ENCODE results near the gene HAAO. TPM values are rescaled to one million over a fixed set of nuclear protein-coding genes. Genes with fewer than 3 reads are reported as not detected.

Gene HAAO
- total RNA-seq, 2 experiments from 2014 or later: not detected

DNA sequence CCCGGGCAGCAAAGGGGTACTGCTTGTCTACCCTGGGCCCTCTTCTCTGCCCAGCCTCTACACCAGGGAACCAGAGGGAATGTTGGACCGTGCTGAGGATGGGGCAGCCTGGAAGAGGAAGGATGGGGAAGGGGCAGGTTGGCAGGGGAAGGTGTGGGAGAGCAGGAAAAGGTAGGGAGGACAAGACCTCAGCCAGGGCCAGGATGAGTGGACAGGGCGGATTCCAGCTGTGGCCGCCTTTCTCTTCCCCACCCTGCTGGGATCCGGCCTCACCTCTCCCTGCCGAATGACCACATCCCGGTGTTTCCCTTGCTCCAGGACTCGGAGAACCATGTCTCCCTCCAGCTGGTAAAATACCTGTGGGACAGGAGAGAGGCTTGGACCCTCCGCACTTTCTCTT, 8.9 kb downstream of the HAAO start:
- intact Hi-C loops (cut with DNase I, micrococcal nuclease): no loop called here
- no peaks in the 10 kb centered on the region for H3K36me3 ChIP-seq (ENCODE audit: insufficient read depth, low read length)
- Mint-ChIP-seq H3K27me3 (peaks cover 12% of the 10 kb centered on the region), H3K27ac (no peak overlapping the region), H3K36me3 (ENCODE audit: low read depth) (peaks cover 11% of the 10 kb centered on the region), H3K4me3 (no peak overlapping the region), H3K9me3 (no peaks in the 10 kb centered on the region), H3K4me1 (ENCODE audit: low read depth) (no peaks in the 10 kb centered on the region)
- DNase-seq (no peak), ATAC-seq (ENCODE audit: poor library complexity) (no peak)
- no peak overlapping the region for H3K4me3 ChIP-seq (ENCODE audit: low read length)
- H3K4me1 ChIP-seq (ENCODE audit: insufficient read depth, low read length): no peaks in the 10 kb centered on the region
- H3K27me3 ChIP-seq (ENCODE audit: control insufficient read depth in 1 of 2, insufficient read depth in 2 of 2, low read length in 2 of 2): peaks cover 0 to 2% of the 10 kb centered on the region in 2 experiments
- ChIA-PET POLR2A (no interaction called here), CTCF (no interaction called here)
- TF ChIP-seq, protein P1, sequence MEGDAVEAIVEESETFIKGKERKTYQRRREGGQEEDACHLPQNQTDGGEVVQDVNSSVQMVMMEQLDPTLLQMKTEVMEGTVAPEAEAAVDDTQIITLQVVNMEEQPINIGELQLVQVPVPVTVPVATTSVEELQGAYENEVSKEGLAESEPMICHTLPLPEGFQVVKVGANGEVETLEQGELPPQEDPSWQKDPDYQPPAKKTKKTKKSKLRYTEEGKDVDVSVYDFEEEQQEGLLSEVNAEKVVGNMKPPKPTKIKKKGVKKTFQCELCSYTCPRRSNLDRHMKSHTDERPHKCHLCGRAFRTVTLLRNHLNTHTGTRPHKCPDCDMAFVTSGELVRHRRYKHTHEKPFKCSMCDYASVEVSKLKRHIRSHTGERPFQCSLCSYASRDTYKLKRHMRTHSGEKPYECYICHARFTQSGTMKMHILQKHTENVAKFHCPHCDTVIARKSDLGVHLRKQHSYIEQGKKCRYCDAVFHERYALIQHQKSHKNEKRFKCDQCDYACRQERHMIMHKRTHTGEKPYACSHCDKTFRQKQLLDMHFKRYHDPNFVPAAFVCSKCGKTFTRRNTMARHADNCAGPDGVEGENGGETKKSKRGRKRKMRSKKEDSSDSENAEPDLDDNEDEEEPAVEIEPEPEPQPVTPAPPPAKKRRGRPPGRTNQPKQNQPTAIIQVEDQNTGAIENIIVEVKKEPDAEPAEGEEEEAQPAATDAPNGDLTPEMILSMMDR (IDR thresholded peaks at IDR 0.05): no peak
- H3K9me3 ChIP-seq (ENCODE audit: control insufficient read depth in 1 of 2, insufficient read depth in 1 of 2, low read length in 2 of 2): peaks cover 0 to 14% of the 10 kb centered on the region in 2 experiments
- H3K27ac ChIP-seq (ENCODE audit: low read depth in 1 of 2, low read length in 2 of 2): no peak overlapping the region

- no peak for ATAC-seq (ENCODE audit: poor library complexity)
- CTCF ChIA-PET: no interaction called here
Observed at GRCh38 chr2:42781181-42781580, 11.2 kb downstream of the HAAO start.

GRCh38 chr2:42777883-42778805, 14.2 kb downstream of the HAAO start:
- no peak for DNase-seq
- no peaks in the 10 kb centered on the region for H3K27me3 Mint-ChIP-seq
- Histone ChIP-seq H3K27me3 (ENCODE audit: control insufficient read depth in 1 of 2, insufficient read depth in 2 of 2, low read length in 2 of 2) (no peaks in the 10 kb centered on the region), H3K9me3 (ENCODE audit: control insufficient read depth in 1 of 2, insufficient read depth in 1 of 2, low read length in 2 of 2) (peaks cover 0 to 14% of the 10 kb centered on the region in 2 experiments), H3K4me3 (ENCODE audit: low read length) (no peak overlapping the region), H3K27ac (ENCODE audit: low read depth in 1 of 2, low read length in 2 of 2) (no peak overlapping the region), H3K4me1 (ENCODE audit: insufficient read depth, low read length) (peaks cover 8% of the 10 kb centered on the region), H3K36me3 (ENCODE audit: insufficient read depth, low read length) (no peaks in the 10 kb centered on the region)
- TF ChIP-seq, protein P1 (IDR thresholded peaks at IDR 0.05): no peak
- no peak overlapping the region for H3K4me3 Mint-ChIP-seq
- peaks cover 25% of the 10 kb centered on the region for H3K4me1 Mint-ChIP-seq (ENCODE audit: low read depth)
- ATAC-seq (ENCODE audit: poor library complexity): no peak
- POLR2A ChIA-PET: interaction anchor here (4.2 kb wide), 1 partner anchor 32 kb away, joined by 24 read pairs; no protein-coding TSS in a partner anchor
- intact Hi-C loops (cut with DNase I, micrococcal nuclease): no loop called here
- no peak overlapping the region for H3K27ac Mint-ChIP-seq
- H3K36me3 Mint-ChIP-seq (ENCODE audit: low read depth): peaks cover 16% of the 10 kb centered on the region
- CTCF ChIA-PET: no interaction called here
- H3K9me3 Mint-ChIP-seq: peaks cover 2% of the 10 kb centered on the region

More at GRCh38 chr2:42781181-42781580, 11.2 kb downstream of the HAAO start:
- no peak overlapping the region for H3K27ac ChIP-seq (ENCODE audit: low read depth in 1 of 2, low read length in 2 of 2)
- Mint-ChIP-seq H3K27me3 (peaks cover under 1% of the 10 kb centered on the region), H3K9me3 (peaks cover 2% of the 10 kb centered on the region), H3K4me3 (no peak overlapping the region), H3K36me3 (ENCODE audit: low read depth) (peaks cover 16% of the 10 kb centered on the region), H3K27ac (no peak overlapping the region), H3K4me1 (ENCODE audit: low read depth) (peaks cover 13% of the 10 kb centered on the region)
- peaks cover 0 to 14% of the 10 kb centered on the region in 2 experiments for H3K9me3 ChIP-seq (ENCODE audit: control insufficient read depth in 1 of 2, insufficient read depth in 1 of 2, low read length in 2 of 2)
- H3K4me1 ChIP-seq (ENCODE audit: insufficient read depth, low read length): peaks cover 8% of the 10 kb centered on the region
- no peak for DNase-seq
- H3K4me3 ChIP-seq (ENCODE audit: low read length): no peak overlapping the region
- no peaks in the 10 kb centered on the region for H3K36me3 ChIP-seq (ENCODE audit: insufficient read depth, low read length)
- TF ChIP-seq, protein P1 (IDR thresholded peaks at IDR 0.05): no peak
- intact Hi-C loops (cut with DNase I, micrococcal nuclease): no loop called here
- POLR2A ChIA-PET: no interaction called here
- H3K27me3 ChIP-seq (ENCODE audit: control insufficient read depth in 1 of 2, insufficient read depth in 2 of 2, low read length in 2 of 2): peaks cover 0 to 2% of the 10 kb centered on the region in 2 experiments

All from CD4-positive, alpha-beta T cell (primary cell).